Stomach (tissue), 9 donors: Measurements from ENCODE around the gene UBQLN4. TPM values are rescaled to one million over a fixed set of nuclear protein-coding genes. Genes with fewer than 3 reads are reported as not detected.

Source experiments
- DNase-seq, 2 donors: peaks; one replicate each; pipeline versions ENCODE4 v3.0.0 to v3.0.0-alpha.2; 2013 to 2019
- H3K27ac ChIP-seq, 5 donors: fragments of 200-600 bp in 4 of 5; sonication (generic) in 4 of 5; one replicate each; pipeline ENCODE4 v1.5.1; 2013 to 2019; ENCODE audit warnings: mild to moderate bottlenecking in 1 of 5, moderate library complexity in 1 of 5
- H3K27me3 ChIP-seq, 3 donors: fragments of 200-600 bp; sonication (generic); one replicate each; pipeline ENCODE4 v1.5.1; 2017 to 2019; ENCODE audit warnings: mixed run types in 1 of 3
- H3K36me3 ChIP-seq, 4 donors: fragments of 200-600 bp; sonication (generic); 1 replicate in 3 of 4; 2 replicates in 1 of 4; pipeline ENCODE4 v1.5.1; 2016 to 2019
- H3K4me1 ChIP-seq, 4 donors: fragments of 200-600 bp; sonication (generic); one replicate each; pipeline ENCODE4 v1.5.1; 2016 to 2019
- H3K4me3 ChIP-seq, 4 donors: fragments of 200-600 bp; sonication (generic) in 3 of 4; one replicate each; pipeline ENCODE4 v1.5.1; 2016 to 2019; ENCODE audit warnings: mild to moderate bottlenecking in 1 of 4
- H3K9me3 ChIP-seq, 4 donors: fragments of 200-600 bp; sonication (generic); one replicate each; pipeline ENCODE4 v1.5.1; 2016 to 2019
- EP300 ChIP-seq: sonication (generic); formaldehyde crosslinking; IDR thresholded peaks from one replicate; pipeline ENCODE4 v1.6.1; 2017; ENCODE audit warnings: antibody characterized with exemption
- POLR2A ChIP-seq, 4 donors: fragments of 450-650 bp; IDR thresholded peaks; one replicate each; pipeline ENCODE4 v1.6.1; 2016; ENCODE audit warnings: antibody characterized with exemption in 4 of 4, control low read depth in 2 of 4, mild to moderate bottlenecking in 1 of 4, moderate library complexity in 1 of 4
- POLR2AphosphoS5 ChIP-seq, 3 donors: sonication (generic); formaldehyde crosslinking; IDR thresholded peaks; one replicate each; pipeline ENCODE4 v1.6.1; 2016; ENCODE audit warnings: antibody characterized with exemption in 3 of 3
- WGBS, 5 donors: extraction: QIAGEN DNeasy Blood & Tissue Kit in 3 of 5; methylation state at CpG; one replicate each; pipeline versions ENCODE4 v1.1.5 to v1.1.7; 2013 to 2018; 5-methylcytosine and 5-hydroxymethylcytosine counted together
- intact Hi-C: fragments of 100-400 bp; cut with DNase I; formaldehyde crosslinking; loops from one replicate; pipeline ENCODE4 v1.15.1; 2023; ENCODE audit warnings: low total_unique reads
- polyA plus RNA-seq, 3 donors: library from polyadenylated mRNA; stranded (reverse); fragments of 200-250 nt; gene quantifications; one replicate each; pipeline ENCODE4 v1.2.3, GENCODE V29; 2013
- total RNA-seq, 5 donors: library from RNA; depleted of rRNA; stranded (reverse); fragments of >200 nt; gene quantifications; one replicate each; pipeline versions ENCODE4 v1.1.0 to v1.2.3, GENCODE V29; 2014 to 2016
- TF ChIP-seq, protein P1 (sequence below), 7 experiments: fragments of 450-650 bp in 4 of 7; fragments of 200-600 bp in 3 of 7; sonication (generic) in 3 of 7; IDR thresholded peaks; one replicate each; pipeline ENCODE4 v1.5.1; 2016 to 2019; ENCODE audit warnings: antibody characterized with exemption in 7 of 7, control low read depth in 2 of 7, mild to moderate bottlenecking in 1 of 7
- donor health status: healthy with polysubstance abuse.
- donor health status: Bipolar disorder and iron deficiency.
- donor health status: healthy.

UBQLN4 gene
- total and polyA plus RNA-seq, 8 donors, result 6.4 to 41.1 (median 18.9) TPM

DNA sequence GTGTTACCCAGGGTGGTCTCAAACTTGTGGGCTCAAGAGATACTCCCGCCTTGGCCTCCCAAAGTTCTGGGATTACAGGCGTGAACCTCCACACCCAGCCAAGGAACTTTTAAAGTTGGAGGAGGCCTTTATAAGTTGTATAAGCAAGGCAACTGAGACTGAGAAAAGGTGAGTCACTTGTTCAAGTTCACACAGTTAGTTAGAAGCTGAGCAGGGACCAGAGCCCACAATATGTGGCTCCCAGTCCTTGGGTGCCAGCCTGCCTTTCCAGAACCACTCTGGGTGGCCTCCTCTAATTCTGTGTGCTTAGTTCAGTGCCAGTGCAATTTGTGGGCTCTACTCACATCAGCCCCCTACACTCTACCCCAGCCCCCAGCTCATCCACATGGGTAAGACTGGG lies 11.0 kb upstream of the UBQLN4 start:
- Histone ChIP-seq H3K36me3 (peaks cover 0 to 29% (median 15%) of the 10 kb centered on the region in 4 donors), H3K4me1 (peaks cover 0 to 22% (median 6%) of the 10 kb centered on the region in 4 donors), H3K27me3 (no peaks in the 10 kb centered on the region), H3K4me3 (no peak overlapping the region), H3K9me3 (no peaks in the 10 kb centered on the region), H3K27ac (no peak overlapping the region)
- no peak for TF ChIP-seq POLR2A (IDR thresholded peaks at IDR 0.05)
- TF ChIP-seq EP300, result no peak
- TF ChIP-seq, protein P1, sequence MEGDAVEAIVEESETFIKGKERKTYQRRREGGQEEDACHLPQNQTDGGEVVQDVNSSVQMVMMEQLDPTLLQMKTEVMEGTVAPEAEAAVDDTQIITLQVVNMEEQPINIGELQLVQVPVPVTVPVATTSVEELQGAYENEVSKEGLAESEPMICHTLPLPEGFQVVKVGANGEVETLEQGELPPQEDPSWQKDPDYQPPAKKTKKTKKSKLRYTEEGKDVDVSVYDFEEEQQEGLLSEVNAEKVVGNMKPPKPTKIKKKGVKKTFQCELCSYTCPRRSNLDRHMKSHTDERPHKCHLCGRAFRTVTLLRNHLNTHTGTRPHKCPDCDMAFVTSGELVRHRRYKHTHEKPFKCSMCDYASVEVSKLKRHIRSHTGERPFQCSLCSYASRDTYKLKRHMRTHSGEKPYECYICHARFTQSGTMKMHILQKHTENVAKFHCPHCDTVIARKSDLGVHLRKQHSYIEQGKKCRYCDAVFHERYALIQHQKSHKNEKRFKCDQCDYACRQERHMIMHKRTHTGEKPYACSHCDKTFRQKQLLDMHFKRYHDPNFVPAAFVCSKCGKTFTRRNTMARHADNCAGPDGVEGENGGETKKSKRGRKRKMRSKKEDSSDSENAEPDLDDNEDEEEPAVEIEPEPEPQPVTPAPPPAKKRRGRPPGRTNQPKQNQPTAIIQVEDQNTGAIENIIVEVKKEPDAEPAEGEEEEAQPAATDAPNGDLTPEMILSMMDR (IDR thresholded peaks at IDR 0.05), result no peak
- TF ChIP-seq POLR2AphosphoS5 (IDR thresholded peaks at IDR 0.05), result no peak
- intact Hi-C loops, result no loop called here
- DNase-seq, result no peak
- WGBS, 5 donors, result 89 to 100% (median 95%) methylated on average over 2 of the region's 2 CpGs

DNA sequence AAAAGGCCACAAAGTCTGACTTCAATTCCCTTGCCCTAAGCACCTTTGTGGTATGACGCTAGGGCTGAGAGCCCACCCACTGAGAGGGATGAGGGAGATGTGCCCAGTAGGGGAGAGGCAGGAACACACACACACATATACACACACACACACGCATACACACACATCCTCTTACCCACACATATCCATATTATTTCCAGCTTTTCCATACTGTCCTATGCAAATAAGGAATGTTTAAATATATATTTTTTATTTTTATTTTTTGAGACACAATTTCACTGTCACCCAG lies 10.3 kb upstream of the UBQLN4 start:
- WGBS, 5 donors, result 44 to 64% (median 57%) methylated on average over 2 of the region's 2 CpGs
- H3K4me3 ChIP-seq, result peak overlapping the region in 1 of 4 donors; percentile 18

DNA sequence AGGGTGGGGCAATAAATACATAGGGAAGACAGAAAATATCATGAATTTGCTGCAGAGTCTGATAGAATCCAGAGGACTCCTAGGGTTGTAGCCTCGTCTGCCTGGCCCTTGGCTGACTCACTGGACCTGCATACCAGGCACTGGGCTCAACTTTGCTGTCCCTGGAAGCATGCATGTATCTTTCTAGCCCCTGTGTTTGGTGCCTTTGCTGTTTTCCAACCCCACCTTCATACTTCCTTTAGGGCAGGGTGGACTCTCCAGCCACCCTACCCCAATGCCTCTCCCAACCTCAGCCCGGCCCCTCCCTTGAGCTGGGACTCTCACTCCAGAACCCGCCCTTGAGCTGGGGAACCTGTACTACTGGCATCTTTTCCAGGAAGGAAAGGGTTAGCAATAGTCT lies 8.6 kb upstream of the UBQLN4 start:
- Histone ChIP-seq H3K27ac (peak overlapping the region; percentile 71 to 86 (median 81)), H3K36me3 (peaks cover 7 to 21% (median 17%) of the 10 kb centered on the region in 4 donors), H3K4me3 (peak overlapping the region; percentile 36 to 54 (median 44)), H3K4me1 (peaks cover 0 to 25% (median 6%) of the 10 kb centered on the region in 4 donors), H3K27me3 (no peaks in the 10 kb centered on the region), H3K9me3 (no peaks in the 10 kb centered on the region)
- peak in 1 of 2 donors; percentile 40 for DNase-seq
- intact Hi-C loops, result no loop called here
- TF ChIP-seq POLR2AphosphoS5 (IDR thresholded peaks at IDR 0.05) (peak in 1 of 3 donors; percentile 16), EP300 (no peak)
- 50 to 58% (median 52%) methylated on average over 3 of the region's 3 CpGs for WGBS, 5 donors

More for the DNA sequence above, 10.3 kb upstream of the UBQLN4 start:
- no peaks in the 10 kb centered on the region for H3K27me3 ChIP-seq
- H3K9me3 ChIP-seq, result no peaks in the 10 kb centered on the region
- peaks cover 0 to 24% (median 14%) of the 10 kb centered on the region in 4 donors for H3K36me3 ChIP-seq
- peaks cover 0 to 22% (median 6%) of the 10 kb centered on the region in 4 donors for H3K4me1 ChIP-seq
- no peak for DNase-seq
- peak overlapping the region in 2 of 5 donors; percentile 18 to 81 for H3K27ac ChIP-seq
- no peak for TF ChIP-seq EP300
- no peak for TF ChIP-seq POLR2AphosphoS5 (IDR thresholded peaks at IDR 0.05)
- no peak for TF ChIP-seq POLR2A (IDR thresholded peaks at IDR 0.05)
- TF ChIP-seq, protein P1 (IDR thresholded peaks at IDR 0.05), result no peak
- intact Hi-C loops, result no loop called here

DNA sequence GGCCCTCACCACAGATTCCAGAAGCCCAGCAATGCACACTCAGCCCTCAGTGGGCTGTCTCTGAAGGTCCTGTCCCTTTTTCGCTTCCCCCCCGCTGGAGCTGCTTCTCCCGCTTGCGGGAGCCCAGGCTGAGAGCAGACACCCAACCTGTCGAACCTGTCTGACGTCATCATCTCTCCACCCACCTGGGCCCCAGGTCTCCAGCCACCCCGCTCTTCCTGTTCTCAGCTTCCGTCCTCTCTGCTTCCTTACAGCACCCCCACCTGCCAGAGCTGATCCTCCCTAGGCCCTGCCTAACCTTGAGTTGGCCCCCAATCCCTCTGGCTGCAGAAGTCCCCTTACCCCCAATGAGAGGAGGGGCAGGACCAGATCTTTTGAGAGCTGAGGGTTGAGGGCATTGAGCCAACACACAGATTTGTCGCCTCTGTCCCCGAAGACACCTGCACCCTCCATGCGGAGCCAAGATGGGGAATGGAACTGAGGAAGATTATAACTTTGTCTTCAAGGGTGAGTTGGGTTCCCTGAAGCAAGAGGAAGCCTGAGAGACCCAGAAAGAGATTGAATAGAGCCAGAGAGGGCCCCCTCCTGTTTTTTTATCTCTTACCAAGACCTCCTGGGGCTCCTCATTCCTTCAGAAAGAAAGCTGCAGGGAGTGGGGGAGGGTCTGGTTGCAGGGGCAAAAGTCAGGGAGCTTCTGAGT lies 7.5 kb upstream of the UBQLN4 start, which contains the start of gene RAB25:
Gene RAB25 (plus strand): TSS at position 224 of the 700 bp plus-strand sequence. CDS start 241 bp downstream, at position 465.
- Histone ChIP-seq H3K4me3 (peak within 1 kb of the TSS; percentile 36 to 54 (median 44)), H3K27ac (peak within 1 kb of the TSS; percentile 71 to 86 (median 81)), H3K27me3 (no peaks in the 10 kb centered on the region), H3K4me1 (peaks cover 4 to 29% (median 11%) of the 10 kb centered on the region in 4 donors), H3K9me3 (no peaks in the 10 kb centered on the region), H3K36me3 (peaks cover 7 to 19% (median 17%) of the 10 kb centered on the region in 4 donors)
- peak; percentile 88 to 96 for DNase-seq
- TF ChIP-seq, protein P1 (IDR thresholded peaks at IDR 0.05), result peak in 1 of 7 experiments; percentile 8
- peak in 2 of 3 donors; percentile 76 to 85 for TF ChIP-seq POLR2AphosphoS5 (IDR thresholded peaks at IDR 0.05)
- TF ChIP-seq POLR2A (IDR thresholded peaks at IDR 0.05), result peak in 2 of 4 donors; percentile 39 to 64
- no peak for TF ChIP-seq EP300
- 19 to 44% (median 29%) methylated on average over 11 of the region's 11 CpGs for WGBS, 5 donors
- intact Hi-C loops, result no loop called here
